ENCODE measurements around the gene OPA1. TPM values are rescaled to one million over a fixed set of nuclear protein-coding genes. Genes with fewer than 3 reads are reported as not detected.
"Not testable (repeated sequence)": the region's sequence is repeated elsewhere in the genome, so short reads cannot be mapped to it uniquely, and the experiment has no call there.

Gene OPA1
- total and polyA plus RNA-seq, 2 of the 8 experiments (the other 6 are each of a cell fraction or from before 2014, with no cell fraction given), result 20.3 to 109 TPM

- H3K18ac ChIP-seq (ENCODE audit: extremely low read depth, low read length); CTCF ChIA-PET (ENCODE audit: partially characterized antibody); H4K20me1 ChIP-seq (replicated peaks in 1 of 2; ENCODE audit: control insufficient read depth in 1 of 2, insufficient read depth in 2 of 2, low read length in 2 of 2); H3K23me2 ChIP-seq (ENCODE audit: low read depth, low read length); H3K9me3 ChIP-seq (ENCODE audit: insufficient read depth in 2 of 2, low read depth in 1 of 2, low read length in 1 of 2); H3K79me1 ChIP-seq (ENCODE audit: low read depth, low read length); H2BK5ac ChIP-seq (ENCODE audit: low read depth, low read length); H2AFZ ChIP-seq (ENCODE audit: low read length); H3K27me3 ChIP-seq (replicated peaks in 1 of 4; ENCODE audit: control insufficient read depth in 3 of 4, extremely low read depth in 1 of 4, insufficient read depth in 3 of 4, low read length in 3 of 4); FAIRE-seq; H2BK12ac ChIP-seq (ENCODE audit: low read depth, low read length); H3K9ac ChIP-seq (replicated peaks in 1 of 4; ENCODE audit: extremely low read depth in 1 of 4, low read depth in 3 of 4, low read length in 3 of 4); H4K5ac ChIP-seq (ENCODE audit: insufficient read length, low read depth, low read length); H3K23ac ChIP-seq (ENCODE audit: insufficient read length); H3K27ac ChIP-seq (ENCODE audit: low read depth, low read length); H3K36me3 ChIP-seq (ENCODE audit: control insufficient read depth in 2 of 4, insufficient read depth in 4 of 4, low read length in 3 of 4); H2AK5ac ChIP-seq (ENCODE audit: low read depth, low read length); H3K4me2 ChIP-seq (ENCODE audit: insufficient read depth in 1 of 2, low read depth in 2 of 2, low read length in 2 of 2); POLR2A ChIA-PET (ENCODE audit: partially characterized antibody); H2BK15ac ChIP-seq (ENCODE audit: low read length); DNase-seq (ENCODE audit: low read depth in 1 of 2, low spot score in 2 of 2); H3K56ac ChIP-seq (replicated peaks; ENCODE audit: insufficient read length, low read depth, low read length); H3K4me1 ChIP-seq (replicated peaks in 1 of 4; ENCODE audit: control insufficient read depth in 3 of 4, insufficient read depth in 4 of 4, low read length in 3 of 4); H3K14ac ChIP-seq (ENCODE audit: insufficient read length); H4K8ac ChIP-seq (ENCODE audit: extremely low read depth, insufficient read depth, low read length); H3K4me3 ChIP-seq (ENCODE audit: extremely low read depth in 1 of 4, insufficient read depth in 2 of 4, low read depth in 3 of 4, low read length in 4 of 4); H3K4ac ChIP-seq (replicated peaks; ENCODE audit: insufficient read length, low read depth, low read length); H2BK20ac ChIP-seq (ENCODE audit: low read length); H4K91ac ChIP-seq (replicated peaks; ENCODE audit: insufficient read length, low read length); H2BK120ac ChIP-seq (replicated peaks; ENCODE audit: low read depth, low read length): not testable (repeated sequence)
- peaks cover under 1 to 44% of the 10 kb centered on the region in 2 experiments; a peak in 3 of 4 replicates for H3K79me2 ChIP-seq (ENCODE audit: control insufficient read depth in 1 of 2, insufficient read depth in 2 of 2, low read length in 2 of 2)
Measured at GRCh38 chr3:193606892-193607291, 13.9 kb downstream of the OPA1 start.

GRCh38 chr3:193610516-193610915 lies 17.5 kb downstream of the OPA1 start:
- not testable (repeated sequence) for H3K4me2 ChIP-seq (ENCODE audit: insufficient read depth in 1 of 2, low read depth in 2 of 2, low read length in 2 of 2)
- H3K79me2 ChIP-seq (ENCODE audit: control insufficient read depth in 1 of 2, insufficient read depth in 2 of 2, low read length in 2 of 2), result peaks cover 0 to 50% of the 10 kb centered on the region in 2 experiments; a peak in 3 of 4 replicates

More at GRCh38 chr3:193610516-193610915, 17.5 kb downstream of the OPA1 start:
- H3K9me3 ChIP-seq (ENCODE audit: insufficient read depth in 2 of 2, low read depth in 1 of 2, low read length in 1 of 2); H3K14ac ChIP-seq (ENCODE audit: insufficient read length); H2BK120ac ChIP-seq (replicated peaks; ENCODE audit: low read depth, low read length); H3K27ac ChIP-seq (ENCODE audit: low read depth, low read length); H3K4ac ChIP-seq (replicated peaks; ENCODE audit: insufficient read length, low read depth, low read length); H4K5ac ChIP-seq (ENCODE audit: insufficient read length, low read depth, low read length); H2AK5ac ChIP-seq (ENCODE audit: low read depth, low read length); H2BK12ac ChIP-seq (ENCODE audit: low read depth, low read length); CTCF ChIA-PET (ENCODE audit: partially characterized antibody); H4K91ac ChIP-seq (replicated peaks; ENCODE audit: insufficient read length, low read length); H3K4me1 ChIP-seq (replicated peaks in 1 of 4; ENCODE audit: control insufficient read depth in 3 of 4, insufficient read depth in 4 of 4, low read length in 3 of 4); DNase-seq (ENCODE audit: low read depth in 1 of 2, low spot score in 2 of 2); H2BK5ac ChIP-seq (ENCODE audit: low read depth, low read length); FAIRE-seq; H2BK15ac ChIP-seq (ENCODE audit: low read length); H3K18ac ChIP-seq (ENCODE audit: extremely low read depth, low read length); H2BK20ac ChIP-seq (ENCODE audit: low read length); H4K8ac ChIP-seq (ENCODE audit: extremely low read depth, insufficient read depth, low read length); H3K23me2 ChIP-seq (ENCODE audit: low read depth, low read length); H3K27me3 ChIP-seq (replicated peaks in 1 of 4; ENCODE audit: control insufficient read depth in 3 of 4, extremely low read depth in 1 of 4, insufficient read depth in 3 of 4, low read length in 3 of 4); H3K79me1 ChIP-seq (ENCODE audit: low read depth, low read length); H3K56ac ChIP-seq (replicated peaks; ENCODE audit: insufficient read length, low read depth, low read length); H3K4me3 ChIP-seq (ENCODE audit: extremely low read depth in 1 of 4, insufficient read depth in 2 of 4, low read depth in 3 of 4, low read length in 4 of 4); H3K23ac ChIP-seq (ENCODE audit: insufficient read length); H2AFZ ChIP-seq (ENCODE audit: low read length); H3K9ac ChIP-seq (replicated peaks in 1 of 4; ENCODE audit: extremely low read depth in 1 of 4, low read depth in 3 of 4, low read length in 3 of 4); H4K20me1 ChIP-seq (replicated peaks in 1 of 2; ENCODE audit: control insufficient read depth in 1 of 2, insufficient read depth in 2 of 2, low read length in 2 of 2); POLR2A ChIA-PET (ENCODE audit: partially characterized antibody): not testable (repeated sequence)
- peaks cover 0 to 11% (median 4%) of the 10 kb centered on the region in 4 experiments; a peak in 3 of 8 replicates for H3K36me3 ChIP-seq (ENCODE audit: control insufficient read depth in 2 of 4, insufficient read depth in 4 of 4, low read length in 3 of 4)
- 94% methylated on average over 8 of the region's 11 CpGs; no CpG with 5 or more reads in 1 of the 2 experiments for WGBS, 2 experiments (ENCODE audit: extremely low coverage in 1 of 2, insufficient coverage in 1 of 2, insufficient read length in 1 of 2, insufficient replicate concordance in 2 of 2, low coverage in 1 of 2, low lambda C conversion rate in 2 of 2, missing lambda C conversion rate in 1 of 2)

Measured in H1 (cell line).